ENCODE results near the gene UBE2J2.

- TF ChIP-seq CTCF (IDR thresholded peaks at IDR 0.05; ENCODE audit: extremely low read depth in 1 of 2, insufficient read depth in 1 of 2, low read depth in 1 of 2, low read length in 2 of 2) (no peak), EZH2 (IDR thresholded peaks at IDR 0.05; ENCODE audit: borderline replicate concordance, low read depth, low read length, severe bottlenecking) (no peak), MAX (IDR thresholded peaks at IDR 0.05; ENCODE audit: insufficient read depth, insufficient read length) (no peak), POLR2A (IDR thresholded peaks at IDR 0.05; ENCODE audit: low read depth, low read length) (no peak), POLR2AphosphoS5 (IDR thresholded peaks at IDR 0.05; ENCODE audit: insufficient read depth, low read depth, low read length) (no peak), FOS (IDR thresholded peaks at IDR 0.05; ENCODE audit: borderline replicate concordance, insufficient read depth, low read length) (no peak), MYC (IDR thresholded peaks at IDR 0.05; ENCODE audit: low read depth, low read length) (no peak), GATA2 (IDR thresholded peaks at IDR 0.05; ENCODE audit: insufficient read depth, insufficient read length, low read depth, low read length) (no peak), JUN (IDR thresholded peaks at IDR 0.05; ENCODE audit: borderline replicate concordance, insufficient read depth, insufficient read length, low read depth) (no peak)
Observed at GRCh38 chr1:1267488-1268283, 6.0 kb downstream of the UBE2J2 start.
